Measurements from ENCODE around the gene ZFTA.
"Not testable (repeated sequence)": the region's sequence is repeated elsewhere in the genome, so short reads cannot be mapped to it uniquely, and the experiment has no call there.

The ZFTA gene

DNA sequence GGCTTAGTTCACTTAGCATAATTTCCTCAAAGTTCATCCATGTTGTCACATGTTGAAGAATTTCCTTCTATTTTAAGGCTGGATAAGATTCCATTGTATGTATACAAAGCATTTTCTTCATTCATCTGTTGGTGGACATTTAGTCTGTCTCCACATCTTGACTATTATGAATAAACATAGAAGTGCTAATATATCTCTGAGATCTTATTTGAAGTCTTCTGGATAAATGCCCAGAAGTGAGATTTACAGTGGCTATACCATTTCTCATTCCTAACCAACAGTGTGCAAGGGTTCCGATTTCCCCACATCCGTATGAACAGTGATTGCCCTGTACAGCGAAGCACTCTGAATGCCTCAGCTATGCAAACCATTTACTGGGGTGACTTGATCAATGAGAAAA, 6.6 kb upstream of the ZFTA start:
- Histone ChIP-seq H3K4me3 (ENCODE audit: extremely low read depth, insufficient read depth, low read length, poor library complexity, severe bottlenecking) (no peak overlapping the region), H3K36me3 (ENCODE audit: control insufficient read depth, insufficient read depth, low read length) (no peaks in the 10 kb centered on the region), H3K4me1 (ENCODE audit: control insufficient read depth, insufficient read depth, low read length, poor library complexity, severe bottlenecking) (peaks cover 18% of the 10 kb centered on the region), H3K27ac (ENCODE audit: low read depth, low read length, severe bottlenecking) (no peak overlapping the region), H3K9me3 (ENCODE audit: control insufficient read depth, low read length) (no peaks in the 10 kb centered on the region)
- WGBS, 2 experiments (ENCODE audit: insufficient coverage in 2 of 2) = 79 to 100% methylated on average over 2 to 3 of the region's 3 CpGs

DNA sequence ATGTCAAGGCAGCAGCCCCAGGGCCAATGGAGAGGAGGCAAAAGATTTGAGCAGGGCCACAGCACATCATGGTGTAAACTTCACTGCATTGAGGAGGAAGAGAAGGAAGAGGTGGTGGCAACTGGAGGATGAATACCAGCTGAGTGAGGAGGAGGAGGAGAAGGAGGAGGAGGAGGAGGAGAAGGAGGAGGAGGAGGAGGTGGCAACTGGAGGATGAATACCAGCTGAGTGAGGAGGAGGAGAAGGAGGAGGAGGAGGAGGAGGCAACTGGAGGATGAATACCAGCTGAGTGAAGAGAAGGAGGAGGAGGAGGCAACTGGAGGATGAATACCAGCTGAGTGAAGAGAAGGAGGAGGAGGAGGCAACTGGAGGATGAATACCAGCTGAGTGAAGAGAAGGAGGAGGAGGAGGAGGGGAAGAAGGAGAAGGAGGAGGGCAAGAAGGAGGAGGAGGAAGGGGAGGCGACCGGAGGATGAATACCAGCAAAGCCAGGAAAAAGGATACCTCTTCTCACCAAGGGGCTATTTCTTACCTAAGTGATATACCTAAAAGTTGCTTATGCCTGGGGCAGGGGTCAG, 3.3 kb upstream of the ZFTA start:
- H3K4me3 ChIP-seq (ENCODE audit: extremely low read depth, insufficient read depth, low read length, poor library complexity, severe bottlenecking); H3K9me3 ChIP-seq (ENCODE audit: control insufficient read depth, low read length); H3K4me1 ChIP-seq (ENCODE audit: control insufficient read depth, insufficient read depth, low read length, poor library complexity, severe bottlenecking); H3K36me3 ChIP-seq (ENCODE audit: control insufficient read depth, insufficient read depth, low read length); H3K27ac ChIP-seq (ENCODE audit: low read depth, low read length, severe bottlenecking): not testable (repeated sequence)
- WGBS, 2 experiments (ENCODE audit: insufficient coverage in 2 of 2) = no CpG with 5 or more reads among the region's 2 CpGs

DNA sequence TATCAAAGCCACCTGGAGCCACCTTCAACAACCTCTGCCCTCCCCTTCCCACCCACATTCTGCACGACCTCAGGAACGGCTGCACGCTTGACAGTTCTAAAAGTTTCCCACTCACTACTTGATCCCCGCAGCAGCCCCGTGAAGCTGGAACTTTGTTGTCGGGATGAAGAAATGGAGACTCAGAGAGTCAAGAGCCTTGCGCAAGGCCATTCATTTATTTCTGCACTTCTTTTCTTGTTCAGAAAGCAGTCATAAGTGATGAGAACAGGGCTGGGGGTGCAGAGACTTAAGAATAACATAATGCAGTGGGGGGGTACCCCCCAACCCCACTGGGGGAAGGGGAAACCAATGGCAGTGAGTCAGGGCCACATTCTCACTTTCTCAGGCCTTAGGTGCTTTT, 2.2 kb upstream of the ZFTA start:
- Histone ChIP-seq H3K9me3 (ENCODE audit: control insufficient read depth, low read length) (no peaks in the 10 kb centered on the region), H3K4me3 (ENCODE audit: extremely low read depth, insufficient read depth, low read length, poor library complexity, severe bottlenecking) (no peak overlapping the region), H3K27ac (ENCODE audit: low read depth, low read length, severe bottlenecking) (no peak overlapping the region), H3K36me3 (ENCODE audit: control insufficient read depth, insufficient read depth, low read length) (peaks cover 13% of the 10 kb centered on the region), H3K4me1 (ENCODE audit: control insufficient read depth, insufficient read depth, low read length, poor library complexity, severe bottlenecking) (peaks cover 12% of the 10 kb centered on the region)
- 78 to 91% methylated on average over 4 to 7 of the region's 7 CpGs for WGBS, 2 experiments (ENCODE audit: insufficient coverage in 2 of 2)

DNA sequence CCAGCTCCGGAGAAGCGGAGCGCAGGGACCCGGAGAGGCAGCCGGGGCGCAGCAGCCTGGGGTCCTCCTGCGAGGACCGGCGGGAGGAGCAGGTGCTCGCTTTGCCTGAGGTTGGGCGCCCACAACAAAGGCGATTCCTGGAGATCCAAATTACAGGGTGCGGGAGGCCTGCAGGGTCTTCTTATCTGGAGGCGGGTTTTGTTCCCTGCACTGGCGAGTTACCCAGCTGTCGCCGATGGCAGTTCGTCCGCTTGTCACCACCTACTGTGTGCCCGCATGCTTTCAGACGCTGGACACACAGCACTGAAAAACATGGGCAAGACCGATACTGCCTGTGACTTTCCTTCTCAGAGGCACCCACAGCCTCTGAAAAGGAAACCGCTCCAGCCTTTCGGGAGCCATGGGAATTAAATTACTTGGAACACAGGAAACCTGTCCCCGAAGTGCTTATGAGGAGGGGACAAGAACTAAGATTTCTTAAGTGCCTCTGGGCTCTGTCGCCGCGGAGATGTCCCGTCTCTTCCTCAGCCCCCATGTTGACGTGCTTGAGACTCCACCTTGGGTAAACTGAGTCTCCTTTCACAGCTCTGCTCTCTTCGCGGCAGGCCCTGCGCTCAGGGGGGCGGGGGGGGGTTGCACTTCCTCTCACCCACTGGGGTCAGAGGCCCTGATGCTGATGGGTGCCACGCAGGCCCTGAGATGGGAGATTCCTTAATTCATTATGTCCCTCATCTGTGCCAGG, 1.3 kb upstream of the ZFTA start:
- peaks cover 21% of the 10 kb centered on the region for H3K4me1 ChIP-seq (ENCODE audit: control insufficient read depth, insufficient read depth, low read length, poor library complexity, severe bottlenecking)
- H3K4me3 ChIP-seq (ENCODE audit: extremely low read depth, insufficient read depth, low read length, poor library complexity, severe bottlenecking) = peak overlapping the region; percentile 88
- H3K36me3 ChIP-seq (ENCODE audit: control insufficient read depth, insufficient read depth, low read length) = peaks cover 20% of the 10 kb centered on the region
- 8 to 9% methylated on average over 30 to 31 of the region's 35 CpGs for WGBS, 2 experiments (ENCODE audit: insufficient coverage in 2 of 2)
- H3K9me3 ChIP-seq (ENCODE audit: control insufficient read depth, low read length) = no peaks in the 10 kb centered on the region
- no peak overlapping the region for H3K27ac ChIP-seq (ENCODE audit: low read depth, low read length, severe bottlenecking)

DNA sequence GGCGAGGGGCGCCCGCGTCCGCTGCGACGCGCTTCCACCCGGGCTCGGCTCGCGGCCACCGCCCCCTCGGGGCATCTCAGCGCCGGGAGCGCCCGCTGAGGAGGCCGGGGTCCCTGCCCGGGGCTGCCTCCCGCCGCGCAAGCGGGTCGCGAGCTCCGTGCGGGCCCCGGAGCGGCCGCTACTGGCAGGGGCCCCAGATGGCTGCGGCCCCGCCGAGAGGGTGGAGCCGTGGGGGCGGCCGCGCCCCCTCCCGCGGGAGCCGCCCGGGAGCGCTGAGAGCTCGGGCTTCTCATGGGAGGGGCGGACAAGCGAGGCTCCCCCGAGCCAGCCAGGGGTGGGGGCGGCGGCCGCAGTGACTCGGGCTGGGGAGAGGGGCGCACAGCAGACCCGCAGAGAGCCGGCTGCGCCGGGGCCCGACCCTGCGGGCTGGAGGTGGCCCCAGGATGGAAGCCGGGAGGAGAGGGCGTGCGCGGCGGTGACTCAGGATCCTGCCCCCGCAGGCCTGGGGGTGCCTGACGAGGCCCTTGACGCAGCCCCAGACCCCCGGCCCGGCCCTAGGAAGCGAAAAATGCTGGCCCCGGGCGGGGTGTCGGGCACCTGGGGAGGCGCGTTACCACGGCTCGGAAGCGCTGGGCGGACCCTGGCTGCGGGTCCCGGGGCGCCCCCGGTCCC, 603 bp upstream of the ZFTA start:
- Histone ChIP-seq H3K4me1 (ENCODE audit: control insufficient read depth, insufficient read depth, low read length, poor library complexity, severe bottlenecking) (peaks cover 27% of the 10 kb centered on the region), H3K27ac (ENCODE audit: low read depth, low read length, severe bottlenecking) (peak overlapping the region; percentile 23), H3K36me3 (ENCODE audit: control insufficient read depth, insufficient read depth, low read length) (peaks cover 27% of the 10 kb centered on the region), H3K4me3 (ENCODE audit: extremely low read depth, insufficient read depth, low read length, poor library complexity, severe bottlenecking) (peak overlapping the region; percentile 88), H3K9me3 (ENCODE audit: control insufficient read depth, low read length) (no peaks in the 10 kb centered on the region)
- WGBS, 2 experiments (ENCODE audit: insufficient coverage in 2 of 2) = 0 to 1% methylated on average over 53 to 62 of the region's 82 CpGs

DNA sequence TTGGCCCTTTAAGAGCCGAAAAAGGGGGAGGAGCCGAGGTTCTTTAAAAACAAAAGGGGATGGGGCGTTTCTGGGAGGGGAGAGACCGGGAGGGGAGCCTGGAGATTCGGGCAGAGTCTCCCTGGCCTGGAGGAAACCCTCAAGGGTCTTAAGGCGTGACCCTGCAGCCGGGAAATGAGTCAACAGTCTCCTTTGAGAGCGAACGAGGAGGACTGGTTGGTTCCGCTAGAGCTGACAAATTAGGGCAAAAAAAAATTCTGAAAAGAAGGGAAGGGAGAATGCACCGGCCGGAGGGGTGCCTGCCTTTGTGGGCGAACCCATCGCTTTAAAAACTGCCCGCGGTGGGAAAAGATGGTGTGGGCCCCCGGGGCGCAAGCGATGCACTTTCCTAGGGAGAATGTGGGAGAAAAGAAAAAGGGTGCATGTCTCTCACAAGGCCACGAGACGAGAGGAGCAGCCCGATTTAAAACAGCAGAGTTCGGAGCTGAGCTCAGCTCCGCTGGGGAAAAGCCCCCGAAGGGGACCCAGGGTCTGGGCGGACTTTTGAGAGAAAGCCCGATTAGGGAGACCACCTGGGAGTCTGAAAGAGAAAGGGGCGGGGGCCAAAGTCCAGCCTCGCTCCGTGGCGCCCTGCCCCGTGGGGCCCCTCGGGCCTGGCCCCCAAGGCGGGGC, 874 bp downstream of the ZFTA start:
- 0 to 1% methylated on average over 26 to 33 of the region's 34 CpGs for WGBS, 2 experiments (ENCODE audit: insufficient coverage in 2 of 2)
- Histone ChIP-seq H3K27ac (ENCODE audit: low read depth, low read length, severe bottlenecking) (peak overlapping the region; percentile 89), H3K9me3 (ENCODE audit: control insufficient read depth, low read length) (no peaks in the 10 kb centered on the region), H3K4me1 (ENCODE audit: control insufficient read depth, insufficient read depth, low read length, poor library complexity, severe bottlenecking) (peaks cover 36% of the 10 kb centered on the region), H3K36me3 (ENCODE audit: control insufficient read depth, insufficient read depth, low read length) (peaks cover 32% of the 10 kb centered on the region), H3K4me3 (ENCODE audit: extremely low read depth, insufficient read depth, low read length, poor library complexity, severe bottlenecking) (peak overlapping the region; percentile 88)

DNA sequence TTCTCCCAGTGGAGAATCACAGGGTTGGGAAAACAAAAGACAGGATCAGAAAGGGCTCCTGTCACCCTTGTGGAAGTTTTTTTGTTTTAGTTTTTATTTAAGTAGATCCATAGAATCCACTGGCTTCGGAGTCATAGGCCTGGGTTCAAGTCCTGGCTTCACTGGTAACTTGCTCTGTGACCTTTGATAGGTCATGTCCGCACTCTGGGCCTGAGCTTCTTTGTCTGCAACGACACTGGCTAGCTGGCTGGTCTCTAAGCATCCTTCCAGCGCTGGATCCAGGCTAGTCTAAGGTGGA, 1.4 kb downstream of the ZFTA start:
- WGBS, 2 experiments (ENCODE audit: insufficient coverage in 2 of 2) = 10 to 14% methylated on average over 2 to 4 of the region's 4 CpGs
- peaks cover 39% of the 10 kb centered on the region for H3K4me1 ChIP-seq (ENCODE audit: control insufficient read depth, insufficient read depth, low read length, poor library complexity, severe bottlenecking)
- peaks cover 32% of the 10 kb centered on the region for H3K36me3 ChIP-seq (ENCODE audit: control insufficient read depth, insufficient read depth, low read length)
- no peaks in the 10 kb centered on the region for H3K9me3 ChIP-seq (ENCODE audit: control insufficient read depth, low read length)
- H3K27ac ChIP-seq (ENCODE audit: low read depth, low read length, severe bottlenecking) = peak overlapping the region; percentile 41
- H3K4me3 ChIP-seq (ENCODE audit: extremely low read depth, insufficient read depth, low read length, poor library complexity, severe bottlenecking) = peak overlapping the region; percentile 88

DNA sequence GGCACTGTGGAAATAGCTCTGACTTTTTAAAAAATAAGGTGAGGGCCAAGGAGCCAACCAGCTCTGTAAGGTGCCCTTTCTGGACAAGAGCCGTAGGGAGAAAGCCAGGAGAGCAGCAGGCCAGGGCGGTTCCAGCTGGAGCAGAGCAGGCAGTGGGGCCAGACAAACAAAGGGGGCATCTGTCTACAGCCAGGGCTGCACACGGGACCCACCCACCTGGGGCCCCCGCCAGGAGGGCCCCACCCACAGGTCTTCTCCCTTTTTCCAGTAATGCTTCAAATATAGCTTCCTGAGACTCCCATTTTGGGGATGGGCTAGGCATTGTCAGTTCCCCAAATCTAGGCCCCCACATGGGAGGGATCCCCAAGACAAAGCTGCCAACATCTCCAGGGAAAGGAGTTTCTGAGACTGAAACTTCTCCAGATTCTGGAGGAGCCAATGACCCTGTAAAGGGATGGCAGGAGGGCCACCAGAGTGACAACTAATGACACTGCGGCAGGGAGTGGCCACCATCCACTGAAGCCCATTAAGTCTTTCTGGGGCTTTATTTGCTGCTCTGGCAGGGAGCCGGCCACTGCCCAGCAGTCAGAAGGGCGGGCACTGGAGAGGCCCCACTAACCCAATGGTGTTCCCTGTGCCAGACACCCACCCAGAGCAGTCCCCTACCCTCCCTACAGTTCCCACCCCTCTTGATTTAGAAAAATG, 1.9 kb downstream of the ZFTA start:
- Histone ChIP-seq H3K4me3 (ENCODE audit: extremely low read depth, insufficient read depth, low read length, poor library complexity, severe bottlenecking) (peak overlapping the region; percentile 88), H3K4me1 (ENCODE audit: control insufficient read depth, insufficient read depth, low read length, poor library complexity, severe bottlenecking) (peaks cover 43% of the 10 kb centered on the region), H3K27ac (ENCODE audit: low read depth, low read length, severe bottlenecking) (peak overlapping the region; percentile 41), H3K9me3 (ENCODE audit: control insufficient read depth, low read length) (no peaks in the 10 kb centered on the region), H3K36me3 (ENCODE audit: control insufficient read depth, insufficient read depth, low read length) (peaks cover 32% of the 10 kb centered on the region)
- 76% methylated on average over 3 to 5 of the region's 7 CpGs for WGBS, 2 experiments (ENCODE audit: insufficient coverage in 2 of 2)

DNA sequence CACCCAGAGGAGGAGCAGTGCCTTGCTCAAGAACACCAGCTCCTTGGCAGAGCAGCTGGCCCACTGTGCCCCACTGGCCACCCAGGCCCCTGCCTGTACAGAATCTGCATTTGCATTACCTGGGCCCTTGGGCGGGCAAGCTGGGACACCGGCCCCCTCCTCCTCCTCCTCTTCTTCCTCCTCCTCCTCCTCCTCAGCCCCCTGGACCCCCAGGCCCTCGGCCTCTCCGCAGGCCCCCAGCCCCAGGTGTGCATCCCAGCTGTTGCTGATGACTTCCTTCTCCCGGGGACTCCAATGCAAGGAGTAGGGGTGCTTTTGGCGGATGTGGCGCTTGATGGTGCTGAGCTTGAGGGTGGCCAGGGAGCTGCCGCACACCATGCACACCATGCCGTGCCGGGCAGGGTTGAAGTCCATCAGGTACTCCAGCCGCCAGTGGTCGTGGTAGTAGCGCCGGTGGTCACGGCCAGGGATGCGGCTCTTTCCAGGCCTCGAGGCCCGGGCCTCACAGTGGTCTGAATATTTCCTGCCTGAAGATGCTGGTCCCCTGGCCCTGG, 2.8 kb downstream of the ZFTA start:
- WGBS, 2 experiments (ENCODE audit: insufficient coverage in 2 of 2) = 84 to 88% methylated on average over 13 to 14 of the region's 18 CpGs
- Histone ChIP-seq H3K36me3 (ENCODE audit: control insufficient read depth, insufficient read depth, low read length) (peaks cover 40% of the 10 kb centered on the region), H3K9me3 (ENCODE audit: control insufficient read depth, low read length) (no peaks in the 10 kb centered on the region), H3K4me3 (ENCODE audit: extremely low read depth, insufficient read depth, low read length, poor library complexity, severe bottlenecking) (no peak overlapping the region), H3K27ac (ENCODE audit: low read depth, low read length, severe bottlenecking) (no peak overlapping the region), H3K4me1 (ENCODE audit: control insufficient read depth, insufficient read depth, low read length, poor library complexity, severe bottlenecking) (peaks cover 48% of the 10 kb centered on the region)
